Measurements from ENCODE around the gene CCNB1. TPM values are rescaled to one million over a fixed set of nuclear protein-coding genes. Genes with fewer than 3 reads are reported as not detected.

The CCNB1 gene
- total RNA-seq, 1 experiment from 2014 or later, result 281 TPM

- ChIA-PET RAD21 (ENCODE audit: low non-redundant PET in 1 of 2, low total read pairs in 2 of 2, uncharacterized antibody in 2 of 2, unreplicated experiment in 2 of 2) (no interaction called here), POLR2A (no interaction called here), CTCF (no interaction called here)
- Histone ChIP-seq H3K9me3 (ENCODE audit: control insufficient read depth in 1 of 2, insufficient read depth in 1 of 2, low read depth in 1 of 2, low read length in 2 of 2) (no peaks in the 10 kb centered on the region), H3K9ac (ENCODE audit: low read length) (no peak overlapping the region), H2AFZ (ENCODE audit: low read depth, low read length, poor library complexity, severe bottlenecking) (no peak overlapping the region), H3K36me3 (ENCODE audit: control insufficient read depth in 1 of 2, insufficient read depth in 2 of 2, low read length in 2 of 2) (no peaks in the 10 kb centered on the region), H3K27ac (ENCODE audit: low read depth, low read length) (no peak overlapping the region), H3K9me2 (ENCODE audit: insufficient read depth) (no peaks in the 10 kb centered on the region), H3K27me3 (ENCODE audit: insufficient read depth, low read length) (no peaks in the 10 kb centered on the region), H4K20me1 (ENCODE audit: insufficient read depth) (no peaks in the 10 kb centered on the region), H3K4me3 (replicated peaks in 1 of 2; ENCODE audit: low read depth in 1 of 2, low read length in 2 of 2) (no peak overlapping the region), H3K79me2 (ENCODE audit: insufficient read depth, low read length) (no peaks in the 10 kb centered on the region), H3K4me2 (ENCODE audit: low read length) (no peak overlapping the region), H3K4me1 (ENCODE audit: control insufficient read depth in 1 of 2, insufficient read depth in 2 of 2, low read length in 2 of 2) (no peaks in the 10 kb centered on the region)
- TF ChIP-seq POLR2AphosphoS5 (IDR thresholded peaks at IDR 0.05; ENCODE audit: low read depth, low read length), result no peak
- no peak for TF ChIP-seq YY1 (IDR thresholded peaks at IDR 0.05; ENCODE audit: extremely low read depth, insufficient replicate concordance, low read depth, low read length)
- TF ChIP-seq, protein P1, sequence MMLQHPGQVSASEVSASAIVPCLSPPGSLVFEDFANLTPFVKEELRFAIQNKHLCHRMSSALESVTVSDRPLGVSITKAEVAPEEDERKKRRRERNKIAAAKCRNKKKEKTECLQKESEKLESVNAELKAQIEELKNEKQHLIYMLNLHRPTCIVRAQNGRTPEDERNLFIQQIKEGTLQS (IDR thresholded peaks at IDR 0.05), result no peak
- TF ChIP-seq, protein P2, sequence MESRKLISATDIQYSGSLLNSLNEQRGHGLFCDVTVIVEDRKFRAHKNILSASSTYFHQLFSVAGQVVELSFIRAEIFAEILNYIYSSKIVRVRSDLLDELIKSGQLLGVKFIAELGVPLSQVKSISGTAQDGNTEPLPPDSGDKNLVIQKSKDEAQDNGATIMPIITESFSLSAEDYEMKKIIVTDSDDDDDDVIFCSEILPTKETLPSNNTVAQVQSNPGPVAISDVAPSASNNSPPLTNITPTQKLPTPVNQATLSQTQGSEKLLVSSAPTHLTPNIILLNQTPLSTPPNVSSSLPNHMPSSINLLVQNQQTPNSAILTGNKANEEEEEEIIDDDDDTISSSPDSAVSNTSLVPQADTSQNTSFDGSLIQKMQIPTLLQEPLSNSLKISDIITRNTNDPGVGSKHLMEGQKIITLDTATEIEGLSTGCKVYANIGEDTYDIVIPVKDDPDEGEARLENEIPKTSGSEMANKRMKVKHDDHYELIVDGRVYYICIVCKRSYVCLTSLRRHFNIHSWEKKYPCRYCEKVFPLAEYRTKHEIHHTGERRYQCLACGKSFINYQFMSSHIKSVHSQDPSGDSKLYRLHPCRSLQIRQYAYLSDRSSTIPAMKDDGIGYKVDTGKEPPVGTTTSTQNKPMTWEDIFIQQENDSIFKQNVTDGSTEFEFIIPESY (IDR thresholded peaks at IDR 0.05; ENCODE audit: extremely low read depth, insufficient replicate concordance, low read length), result no peak
- no peak for TF ChIP-seq SIN3A (IDR thresholded peaks at IDR 0.05; ENCODE audit: low read depth)
- TF ChIP-seq SRF (IDR thresholded peaks at IDR 0.05; ENCODE audit: low read depth), result no peak
- no peak for TF ChIP-seq REST (IDR thresholded peaks at IDR 0.05; ENCODE audit: low read depth)
- TF ChIP-seq TCF7L2 (IDR thresholded peaks at IDR 0.05; ENCODE audit: borderline replicate concordance, extremely low read depth, insufficient read depth, insufficient read length), result no peak
- TF ChIP-seq CBX3 (IDR thresholded peaks at IDR 0.05; ENCODE audit: low read depth), result no peak
- TF ChIP-seq EZH2 (IDR thresholded peaks at IDR 0.05), result no peak
- TF ChIP-seq, protein P3, sequence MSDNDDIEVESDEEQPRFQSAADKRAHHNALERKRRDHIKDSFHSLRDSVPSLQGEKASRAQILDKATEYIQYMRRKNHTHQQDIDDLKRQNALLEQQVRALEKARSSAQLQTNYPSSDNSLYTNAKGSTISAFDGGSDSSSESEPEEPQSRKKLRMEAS (IDR thresholded peaks at IDR 0.05), result no peak
- ATAC-seq (no peak), DNase-seq (ENCODE audit: low read depth, low spot score) (no peak)
- intact Hi-C loops (cut with micrococcal nuclease), result no loop called here
- no TSS peak for BruUV-seq (replicated peaks)
These were observed 17.8 kb upstream of the CCNB1 start for GRCh38 chr5:69148981-69149675.

Measured in HCT116 (cell line).